WI38 (cell line): ENCODE results near the gene GPATCH4.
"Not testable (repeated sequence)": the region's sequence is repeated elsewhere in the genome, so short reads cannot be mapped to it uniquely, and the experiment has no call there.

Experiments used
- H3K4me3 ChIP-seq: 2 replicates; pipeline ENCODE4 v1.5.1; 2011; ENCODE audit warnings: low read depth, mild to moderate bottlenecking, control low read depth, low read length
- CTCF ChIP-seq: IDR thresholded peaks from 2 replicates; pipeline ENCODE4 v1.5.1; 2012; ENCODE audit warnings: low read depth, mild to moderate bottlenecking, control low read depth, low read length

Gene GPATCH4

GRCh38 chr1:156590326-156591180 is 10.7 kb downstream of the GPATCH4 start:
- TF ChIP-seq CTCF, result no peak
- no peak overlapping the region; the same call in 1 of the 2 replicates for H3K4me3 ChIP-seq

- TF ChIP-seq CTCF, result no peak
- no peak overlapping the region for H3K4me3 ChIP-seq
These were observed 11.7 kb downstream of the GPATCH4 start for GRCh38 chr1:156589546-156589945.

- not testable (repeated sequence) for H3K4me3 ChIP-seq
These were observed 13.4 kb downstream of the GPATCH4 start for GRCh38 chr1:156587927-156588326.

- no peak for TF ChIP-seq CTCF
- H3K4me3 ChIP-seq, result no peak overlapping the region
These were observed 14.3 kb downstream of the GPATCH4 start for GRCh38 chr1:156586892-156587477.

GRCh38 chr1:156586323-156586722 is 15.0 kb downstream of the GPATCH4 start:
- no peak overlapping the region for H3K4me3 ChIP-seq
- TF ChIP-seq CTCF, result no peak

GRCh38 chr1:156584813-156585212 is 16.5 kb downstream of the GPATCH4 start:
- TF ChIP-seq CTCF, result no peak; the same call in 1 of the 2 replicates
- H3K4me3 ChIP-seq, result no peak overlapping the region

GRCh38 chr1:156583821-156584622 is 17.3 kb downstream of the GPATCH4 start:
- peak; percentile 91 for TF ChIP-seq CTCF

More at GRCh38 chr1:156583821-156584622, 17.3 kb downstream of the GPATCH4 start:
- H3K4me3 ChIP-seq, result no peak overlapping the region
